Eye (tissue), 1 donor: ENCODE results near the gene SGPL1.
A peak's percentile ranks its signal among the peaks of the same experiment; 100 is the strongest.
"Not testable (repeated sequence)": the region's sequence is repeated elsewhere in the genome, so short reads cannot be mapped to it uniquely, and the experiment has no call there.

Source experiments
- DNase-seq: peaks from one replicate; pipeline ENCODE4 v3.0.0-alpha.2; 2015

The SGPL1 gene

GRCh38 chr10:70846795-70847194 lies 31.0 kb downstream of the SGPL1 start:
- no peak for DNase-seq

- no peak for DNase-seq
These were observed 32.1 kb downstream of the SGPL1 start for GRCh38 chr10:70847659-70848360.

- DNase-seq, result peak; percentile 46
These were observed 33.9 kb downstream of the SGPL1 start for GRCh38 chr10:70849582-70850016.

- DNase-seq, result no peak
These were observed 34.3 kb downstream of the SGPL1 start for GRCh38 chr10:70850097-70850496.

GRCh38 chr10:70851597-70852475 lies 36.1 kb downstream of the SGPL1 start:
- DNase-seq, result no peak

- DNase-seq, result no peak
These were observed 37.3 kb downstream of the SGPL1 start for GRCh38 chr10:70853038-70853437.

GRCh38 chr10:70853457-70853856 lies 37.7 kb downstream of the SGPL1 start:
- DNase-seq, result no peak

GRCh38 chr10:70856454-70856853 lies 40.7 kb downstream of the SGPL1 start:
- DNase-seq, result no peak

GRCh38 chr10:70858759-70859158 lies 43.0 kb downstream of the SGPL1 start:
- no peak for DNase-seq

- DNase-seq, result not testable (repeated sequence)
These were observed 45.9 kb downstream of the SGPL1 start for GRCh38 chr10:70861495-70862197.

- no peak for DNase-seq
These were observed 47.9 kb downstream of the SGPL1 start for GRCh38 chr10:70863470-70864160.

- DNase-seq, result no peak
These were observed 49.2 kb downstream of the SGPL1 start for GRCh38 chr10:70864935-70865334.

- DNase-seq, result no peak
These were observed 50.7 kb downstream of the SGPL1 start for GRCh38 chr10:70866424-70866823.

GRCh38 chr10:70872291-70872690 lies 56.5 kb downstream of the SGPL1 start:
- DNase-seq, result no peak

- no peak for DNase-seq
These were observed 58.3 kb downstream of the SGPL1 start for GRCh38 chr10:70874061-70874460.

- no peak for DNase-seq
These were observed 63.5 kb downstream of the SGPL1 start for GRCh38 chr10:70879207-70879606.

- DNase-seq, result peak; percentile 94
These were observed 64.4 kb downstream of the SGPL1 start for GRCh38 chr10:70880077-70880534.

GRCh38 chr10:70884741-70885140 lies 69.0 kb downstream of the SGPL1 start:
- no peak for DNase-seq

- DNase-seq, result no peak
These were observed 69.7 kb downstream of the SGPL1 start for GRCh38 chr10:70885481-70885880.

- no peak for DNase-seq
These were observed 70.5 kb downstream of the SGPL1 start for GRCh38 chr10:70885931-70886903.

GRCh38 chr10:70886921-70887665 lies 71.3 kb downstream of the SGPL1 start:
- DNase-seq, result peak; percentile 23
